K562 (cell line): Measurements from ENCODE around the gene GNAL. TPM values are rescaled to one million over a fixed set of nuclear protein-coding genes. Genes with fewer than 3 reads are reported as not detected.

Experiments used
- ATAC-seq: fragments of 200-7000 bp; cut with Tn5 transposase; 3 replicates; pipeline ENCODE4 v1.9.1; 2020; ENCODE audit warnings: moderate library complexity
- BruUV-seq: library from RNA; stranded (reverse); fragments of 400-500 nt; replicated peaks from 2 replicates; lab custom pipeline; 2021; lab: Mats Ljungman, UMichigan
- CTCF ChIA-PET: fragments of 300-600 bp; formaldehyde crosslinking; extraction: SDS; loops from one replicate; lab custom pipeline; 2021; ENCODE audit warnings: low intra/inter-chr PET ratio; lab: Yijun Ruan, JAX
- POLR2A ChIA-PET: fragments of 300-600, 350-650 bp; sonication (Branson Sonifier 250); formaldehyde crosslinking; extraction: SDS; loops from one replicate; lab custom pipeline; 2021; ENCODE audit warnings: antibody characterized with exemption, inconsistent platforms; lab: Yijun Ruan, JAX
- DNase-seq, 4 experiments: peaks; one replicate each; pipeline versions ENCODE4 v3.0.0 to v3.0.0-alpha.2; 2011 to 2018; ENCODE audit warnings: low spot score in 3 of 4, mixed read lengths in 3 of 4; ENCODE audit errors: extremely low read depth in 1 of 4
- FAIRE-seq: peaks from 2 replicates; lab custom pipeline; 2011; peaks lifted over from hg19 to GRCh38; lab: Jason Lieb, UNC
- H2AFZ ChIP-seq: 2 replicates; pipeline ENCODE4 v1.6.0; 2011; ENCODE audit warnings: low read depth, low read length, control low read depth, inconsistent platforms
- H3K27ac ChIP-seq: fragments of 200-600 bp; 3 replicates; pipeline ENCODE4 v1.8.0; 2011; ENCODE audit warnings: low read depth, mild to moderate bottlenecking, control low read depth, inconsistent platforms, low read length, moderate library complexity, mixed read lengths; ENCODE audit errors: extremely low read depth
- H3K27me3 ChIP-seq, 2 experiments: fragments of 300-600 bp in 1 of 2; 2 replicates in 1 of 2; 3 replicates in 1 of 2; pipeline versions ENCODE4 v1.6.0 to v1.8.0; 2011; ENCODE audit warnings: inconsistent platforms in 2 of 2, low read length in 2 of 2, mild to moderate bottlenecking in 1 of 2, mixed read lengths in 1 of 2, moderate library complexity in 1 of 2; ENCODE audit not compliant: control insufficient read depth in 2 of 2, insufficient read depth in 2 of 2
- H3K36me3 ChIP-seq: fragments of 300-600 bp; 3 replicates; pipeline ENCODE4 v1.8.0; 2011; ENCODE audit warnings: mild to moderate bottlenecking, low read length, inconsistent platforms; ENCODE audit not compliant: control insufficient read depth, insufficient read depth
- H3K4me1 ChIP-seq, 2 experiments: fragments of 200-600 bp in 1 of 2; replicated peaks in 1 of 2; 2 replicates in 1 of 2; 3 replicates in 1 of 2; pipeline versions ENCODE4 v1.5.1 to v1.8.0; 2011; ENCODE audit warnings: inconsistent platforms in 2 of 2, low read length in 2 of 2, mild to moderate bottlenecking in 1 of 2, mixed read lengths in 1 of 2, moderate library complexity in 1 of 2; ENCODE audit not compliant: control insufficient read depth in 2 of 2, insufficient read depth in 2 of 2
- H3K4me2 ChIP-seq: 2 replicates; pipeline ENCODE4 v1.6.1; 2011; ENCODE audit warnings: low read length, control low read depth, inconsistent platforms, mixed read lengths; ENCODE audit not compliant: insufficient read depth
- H3K4me3 ChIP-seq: fragments of 200-600 bp; sonication (generic), shearing (Covaris generic); 2 replicates; pipeline ENCODE4 v1.5.1; 2016; ENCODE audit warnings: control low read depth, inconsistent platforms
- H3K79me2 ChIP-seq: fragments of 200-600 bp; 3 replicates; pipeline ENCODE4 v1.8.0; 2011; ENCODE audit warnings: low read length, inconsistent platforms; ENCODE audit not compliant: control insufficient read depth, insufficient read depth
- H3K9ac ChIP-seq, 2 experiments: 2 replicates each; pipeline versions ENCODE4 v1.6.0 to v1.6.1; 2011; ENCODE audit warnings: low read depth in 2 of 2, low read length in 2 of 2, control low read depth in 1 of 2, inconsistent platforms in 1 of 2, mild to moderate bottlenecking in 1 of 2, mixed read lengths in 1 of 2; ENCODE audit not compliant: insufficient read depth in 1 of 2
- H3K9me1 ChIP-seq: one replicate; pipeline ENCODE4 v1.6.0; 2011; ENCODE audit warnings: inconsistent platforms, mild to moderate bottlenecking, low read length, moderate library complexity; ENCODE audit not compliant: control insufficient read depth, insufficient read depth
- H3K9me3 ChIP-seq: replicated peaks from 2 replicates; pipeline ENCODE4 v1.5.1; 2011; ENCODE audit warnings: low read depth, low read length, inconsistent platforms; ENCODE audit not compliant: control insufficient read depth, insufficient read depth
- H4K20me1 ChIP-seq: replicated peaks from 2 replicates; pipeline ENCODE4 v1.6.1; 2011; ENCODE audit warnings: low read length, inconsistent platforms, mixed read lengths; ENCODE audit not compliant: control insufficient read depth, insufficient read depth
- ETS2 ChIP-seq: IDR thresholded peaks from 2 replicates; pipeline ENCODE4 v1.6.1; 2016; ENCODE audit warnings: borderline replicate concordance, missing genetic modification characterization, mild to moderate bottlenecking, moderate library complexity, missing compliant biosample characterization; ENCODE audit not compliant: poor library complexity, severe bottlenecking
- HEY1 ChIP-seq: fragments of 250-450 bp; sonication (Bioruptor Pico); IDR thresholded peaks from 2 replicates; pipeline ENCODE4 v1.5.0; 2020; ENCODE audit warnings: mild to moderate bottlenecking, moderate library complexity, borderline replicate concordance
- KDM2B ChIP-seq: fragments of 250-450 bp; sonication (Bioruptor Pico); IDR thresholded peaks from 2 replicates; pipeline ENCODE4 v1.8.0; 2021; ENCODE audit warnings: mild to moderate bottlenecking, moderate library complexity
- NR3C1 ChIP-seq: sonication (generic); formaldehyde crosslinking; IDR thresholded peaks from 2 replicates; pipeline ENCODE4 v1.8.1; 2022; ENCODE audit warnings: missing genetic modification reagents
- SMARCA4 ChIP-seq: fragments of 450-650 bp; IDR thresholded peaks from 2 replicates; pipeline ENCODE4 v1.6.1; 2016
- TOE1 ChIP-seq, 2 experiments: fragments of 450-650 bp in 1 of 2; sonication (generic) in 1 of 2; formaldehyde crosslinking in 1 of 2; IDR thresholded peaks; 2 replicates each; pipeline versions ENCODE4 v1.7.1 to v1.8.0; 2016 to 2022; ENCODE audit warnings: borderline replicate concordance in 2 of 2, mild to moderate bottlenecking in 2 of 2, antibody characterized with exemption in 1 of 2, inconsistent platforms in 1 of 2, low read depth in 1 of 2, missing genetic modification reagents in 1 of 2, moderate library complexity in 1 of 2
- ZNF311 ChIP-seq: fragments of 250-450 bp; sonication (Bioruptor Pico); IDR thresholded peaks from 2 replicates; pipeline ENCODE4 v1.4.0; 2020; ENCODE audit warnings: mild to moderate bottlenecking, moderate library complexity
- ZNF398 ChIP-seq: fragments of 250-450 bp; sonication (Bioruptor Pico); IDR thresholded peaks from 2 replicates; pipeline ENCODE4 v1.8.0; 2021; ENCODE audit warnings: moderate library complexity, mild to moderate bottlenecking, inconsistent platforms
- WGBS: fragments of 100-300 bp; shearing (Covaris generic); methylation state at CpG from one replicate; pipeline ENCODE4 v1.1.6; 2016; ENCODE audit warnings: low coverage, mixed read lengths; ENCODE audit not compliant: insufficient coverage; ENCODE audit errors: missing lambda C conversion rate; 5-methylcytosine and 5-hydroxymethylcytosine counted together
- in situ Hi-C: fragments of 300-500 bp; cut with MboI; formaldehyde crosslinking; loops from 4 replicates; pipeline ENCODE4 v1.15.0; 2018; ENCODE audit warnings: inconsistent platforms, mixed read lengths
- intact Hi-C: fragments of 100-400 bp; cut with micrococcal nuclease; formaldehyde crosslinking; loops from 2 replicates; pipeline ENCODE4 v1.14.2; 2022
- polyA plus RNA-seq, 8 experiments: library from polyadenylated mRNA; depleted of rRNA in 4 of 8; stranded (reverse) in 5 of 8; unstranded in 3 of 8; fragments of >200 nt; fragmentation: Nextera tagmentation in 2 of 8; fragmentation: Illumina TruSeq in 1 of 8; extraction: Ambion mirVana in 2 of 8; extraction: Trizol in 1 of 8; gene quantifications; 2 replicates each; pipeline versions ENCODE4 v1.2.1 to v1.2.3, GENCODE V29; 2011 to 2014; ENCODE audit warnings: inconsistent platforms in 1 of 8, missing spikeins in 1 of 8
- total RNA-seq, 7 experiments: library from RNA; depleted of rRNA in 6 of 7; stranded (reverse); fragments of >200 nt in 6 of 7; fragmentation: Illumina TruSeq in 2 of 7; extraction: Trizol in 2 of 7; gene quantifications; 2 replicates each; pipeline versions ENCODE4 v1.2.1 to v1.2.3, GENCODE V29; 2011 to 2021; ENCODE audit warnings: low replicate concordance in 1 of 7
- TF ChIP-seq, protein P1 (sequence below): fragments of 450-650 bp; IDR thresholded peaks from 2 replicates; pipeline ENCODE4 v1.6.1; 2016; ENCODE audit warnings: antibody characterized with exemption

GNAL gene
- total and polyA plus RNA-seq, 9 of the 15 experiments (the other 6 are each of a cell fraction or from before 2014, with no cell fraction given): under 0.01 to 0.10 (median 0.01) TPM; not detected in 5

DNA sequence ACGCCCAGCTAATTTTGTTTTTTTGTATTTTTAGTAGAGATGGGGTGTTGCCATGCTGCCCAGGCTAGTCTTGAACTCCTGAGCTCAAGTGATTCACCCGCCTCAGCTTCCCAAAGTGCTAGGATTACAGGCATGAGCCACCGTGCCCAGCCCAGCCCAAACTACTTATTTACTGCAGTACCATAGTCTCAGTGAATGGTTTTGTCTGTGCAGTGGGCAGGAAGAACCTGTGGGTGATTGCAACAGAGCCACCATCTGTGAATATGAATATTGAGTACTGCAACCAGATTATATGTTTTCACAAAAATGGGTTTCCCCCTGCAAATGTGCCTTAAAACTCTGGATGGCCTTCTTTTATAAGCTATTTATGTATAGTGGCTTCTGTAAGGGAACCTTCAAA is 210.0 kb downstream of the GNAL start:
- FAIRE-seq (no peak), ATAC-seq (no peak), DNase-seq (no peak)
- TF ChIP-seq ETS2 (tag) (no peak), ZNF398 (CRISPR knock-in tag) (no peak), NR3C1 (CRISPR knock-in tag) (no peak), HEY1 (CRISPR knock-in tag) (no peak), SMARCA4 (no peak), TOE1 (IDR thresholded peaks at IDR 0.05; ENCODE audit: borderline replicate concordance) (no peak), TOE1 (CRISPR knock-in tag; IDR thresholded peaks at IDR 0.05; ENCODE audit: borderline replicate concordance, low read depth) (no peak), KDM2B (no peak), ZNF311 (no peak)
- TF ChIP-seq, protein P1, sequence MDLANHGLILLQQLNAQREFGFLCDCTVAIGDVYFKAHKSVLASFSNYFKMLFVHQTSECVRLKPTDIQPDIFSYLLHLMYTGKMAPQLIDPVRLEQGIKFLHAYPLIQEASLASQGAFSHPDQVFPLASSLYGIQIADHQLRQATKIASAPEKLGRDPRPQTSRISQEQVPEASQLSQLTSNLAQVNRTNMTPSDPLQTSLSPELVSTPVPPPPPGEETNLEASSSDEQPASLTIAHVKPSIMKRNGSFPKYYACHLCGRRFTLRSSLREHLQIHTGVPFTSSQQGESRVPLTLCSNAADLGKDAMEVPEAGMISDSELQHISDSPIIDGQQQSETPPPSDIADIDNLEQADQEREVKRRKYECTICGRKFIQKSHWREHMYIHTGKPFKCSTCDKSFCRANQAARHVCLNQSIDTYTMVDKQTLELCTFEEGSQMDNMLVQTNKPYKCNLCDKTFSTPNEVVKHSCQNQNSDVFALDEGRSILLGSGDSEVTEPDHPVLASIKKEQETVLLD: no peak
- Histone ChIP-seq H3K9ac (no peak overlapping the region), H3K79me2 (no peaks in the 10 kb centered on the region), H3K9me1 (peaks cover 5% of the 10 kb centered on the region), H3K27ac (no peak overlapping the region), H3K9me3 (no peaks in the 10 kb centered on the region), H3K4me2 (no peak overlapping the region), H3K4me1 (peaks cover 7 to 17% of the 10 kb centered on the region in 2 experiments; a peak in 3 of 5 replicates), H3K4me3 (no peak overlapping the region), H2AFZ (no peak overlapping the region), H4K20me1 (peaks cover 10% of the 10 kb centered on the region; the same call in 1 of the 2 replicates), H3K36me3 (peaks cover 13% of the 10 kb centered on the region; the same call in 2 of the 3 replicates), H3K27me3 (no peaks in the 10 kb centered on the region)
- in situ Hi-C loops (no loop called here), intact Hi-C loops (no loop called here)
- BruUV-seq: no TSS peak
- ChIA-PET POLR2A (interaction anchor here (1.0 to 1.3 kb wide), 2 partner anchors 12 to 25 kb away, joined by 5 read pairs; no protein-coding TSS in a partner anchor), CTCF (no interaction called here)
- WGBS: 69% methylated on average over 3 of the region's 3 CpGs
